Kidney (tissue), 14 donors: ENCODE data around the gene RPL18. TPM values are rescaled to one million over a fixed set of nuclear protein-coding genes. Genes with fewer than 3 reads are reported as not detected.

Experiments
- DNase-seq, 5 donors: peaks; one replicate each; pipeline ENCODE4 v3.0.0-alpha.2; 2013 to 2020
- FAIRE-seq: peaks from 2 replicates; lab custom pipeline; 2012; peaks lifted over from hg19 to GRCh38; lab: Jason Lieb, UNC
- H3K27ac ChIP-seq, 2 donors: one replicate each; pipeline ENCODE4 v1.7.0; 2013; ENCODE audit warnings: low read depth in 2 of 2, low read length in 2 of 2, inconsistent platforms in 1 of 2
- H3K27me3 ChIP-seq: one replicate; pipeline ENCODE4 v1.7.1; 2013; ENCODE audit warnings: low read length, inconsistent platforms; ENCODE audit not compliant: control insufficient read depth, insufficient read depth
- H3K36me3 ChIP-seq, 3 donors: one replicate each; pipeline versions ENCODE4 v1.7.0 to v1.7.1; 2013; ENCODE audit warnings: low read length in 3 of 3, control low read depth in 1 of 3, inconsistent platforms in 1 of 3; ENCODE audit not compliant: insufficient read depth in 3 of 3, control insufficient read depth in 2 of 3
- H3K4me1 ChIP-seq, 3 donors: one replicate each; pipeline versions ENCODE4 v1.7.0 to v1.7.1; 2013; ENCODE audit warnings: low read length in 3 of 3, inconsistent platforms in 1 of 3, low read depth in 1 of 3; ENCODE audit not compliant: control insufficient read depth in 2 of 3, insufficient read depth in 2 of 3
- H3K4me3 ChIP-seq, 3 donors: one replicate each; pipeline versions ENCODE4 v1.7.0 to v1.8.1; 2013; ENCODE audit warnings: low read length in 3 of 3, control low read depth in 1 of 3, inconsistent platforms in 1 of 3
- H3K9ac ChIP-seq, 3 donors: one replicate each; pipeline versions ENCODE4 v1.7.0 to v1.7.1; 2013; ENCODE audit warnings: low read length in 3 of 3, control low read depth in 1 of 3, inconsistent platforms in 1 of 3
- H3K9me3 ChIP-seq, 3 donors: one replicate each; pipeline versions ENCODE4 v1.7.0 to v1.7.1; 2013; ENCODE audit warnings: low read length in 3 of 3, control low read depth in 1 of 3, inconsistent platforms in 1 of 3; ENCODE audit not compliant: control insufficient read depth in 2 of 3, insufficient read depth in 1 of 3
- intact Hi-C: fragments of 100-400 bp; cut with DNase I; formaldehyde crosslinking; loops from one replicate; pipeline ENCODE4 v1.11.1; 2022
- polyA plus RNA-seq: library from polyadenylated mRNA; stranded (reverse); fragments of 350-450 nt; fragmentation: Illumina TruSeq; extraction: RNeasy Lipid Tissue Mini Kit (QIAGEN cat#74804); gene quantifications from one replicate; pipeline ENCODE4 v1.2.3, GENCODE V29; 2014; ENCODE audit warnings: low read depth, low replicate concordance; ENCODE audit not compliant: insufficient read depth
- total RNA-seq: library from RNA; stranded (reverse); fragmentation: NEBNext Ultra II Directional; extraction: Animal tissue kit (Norgen Biotek cat#: 25700); gene quantifications from one replicate; pipeline ENCODE4 v1.2.1, GENCODE V29; 2021
- TF ChIP-seq, protein P1 (sequence below): IDR thresholded peaks from 3 replicates; pipeline ENCODE4 v1.5.1; 2012; ENCODE audit warnings: mild to moderate bottlenecking, moderate library complexity, borderline replicate concordance; ENCODE audit not compliant: insufficient read depth; ENCODE audit errors: extremely low read depth
- donor health status: control.
- donor health status: control.
- donor health status: control.
- donor health status: control.
- donor health status: control.
- donor health status: DM: yes; HTN: yes; CAD: no.
- donor health status: Normal renal cell carcinoma (clear cell type).

RPL18 gene
- total and polyA plus RNA-seq, 2 donors from 2014 or later, result 986 to 1,596 TPM

DNA sequence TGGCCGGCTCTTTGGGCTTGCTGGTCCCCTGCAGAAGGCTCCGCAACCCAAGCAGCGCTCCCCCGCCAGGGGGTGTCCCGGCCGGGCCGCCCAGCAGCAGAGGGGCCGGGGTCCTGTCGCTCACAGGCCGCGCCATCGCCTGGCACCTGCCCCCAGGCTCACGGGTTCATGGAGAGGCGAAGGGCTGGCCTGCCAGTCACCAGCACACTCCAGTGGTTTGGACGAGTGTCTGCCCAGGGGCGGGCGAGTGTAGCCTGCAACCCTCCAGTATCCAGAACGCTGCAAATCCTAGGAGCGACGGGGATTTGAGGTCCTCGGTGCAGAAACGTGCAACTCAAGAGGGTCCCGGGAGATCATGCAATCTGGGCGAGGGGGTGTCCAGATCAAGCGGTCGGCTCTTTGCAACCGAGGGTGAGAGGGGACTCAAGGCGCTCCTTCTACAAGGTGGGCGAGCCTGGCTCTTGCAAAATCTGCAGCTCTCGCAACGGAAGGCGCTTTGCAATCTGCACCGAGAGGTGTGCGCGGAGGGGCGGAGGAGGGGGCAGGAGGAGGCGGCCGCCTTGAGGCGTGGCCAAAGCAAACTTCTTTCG lies 18.0 kb upstream of the RPL18 start, which contains the start of gene DBP:
TSS of gene DBP (minus strand) at position 521 of the 590 bp plus-strand sequence. CDS start at position 136, 385 bp downstream.
- intact Hi-C loops, result no loop called here
- TF ChIP-seq, protein P1, sequence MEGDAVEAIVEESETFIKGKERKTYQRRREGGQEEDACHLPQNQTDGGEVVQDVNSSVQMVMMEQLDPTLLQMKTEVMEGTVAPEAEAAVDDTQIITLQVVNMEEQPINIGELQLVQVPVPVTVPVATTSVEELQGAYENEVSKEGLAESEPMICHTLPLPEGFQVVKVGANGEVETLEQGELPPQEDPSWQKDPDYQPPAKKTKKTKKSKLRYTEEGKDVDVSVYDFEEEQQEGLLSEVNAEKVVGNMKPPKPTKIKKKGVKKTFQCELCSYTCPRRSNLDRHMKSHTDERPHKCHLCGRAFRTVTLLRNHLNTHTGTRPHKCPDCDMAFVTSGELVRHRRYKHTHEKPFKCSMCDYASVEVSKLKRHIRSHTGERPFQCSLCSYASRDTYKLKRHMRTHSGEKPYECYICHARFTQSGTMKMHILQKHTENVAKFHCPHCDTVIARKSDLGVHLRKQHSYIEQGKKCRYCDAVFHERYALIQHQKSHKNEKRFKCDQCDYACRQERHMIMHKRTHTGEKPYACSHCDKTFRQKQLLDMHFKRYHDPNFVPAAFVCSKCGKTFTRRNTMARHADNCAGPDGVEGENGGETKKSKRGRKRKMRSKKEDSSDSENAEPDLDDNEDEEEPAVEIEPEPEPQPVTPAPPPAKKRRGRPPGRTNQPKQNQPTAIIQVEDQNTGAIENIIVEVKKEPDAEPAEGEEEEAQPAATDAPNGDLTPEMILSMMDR, result no peak
- Histone ChIP-seq H3K9me3 (no peaks in the 10 kb centered on the region), H3K9ac (peak within 1 kb of the TSS; percentile 59 to 96 (median 91)), H3K4me3 (peak within 1 kb of the TSS; percentile 81 to 93 (median 85)), H3K27me3 (no peaks in the 10 kb centered on the region), H3K27ac (peak within 1 kb of the TSS; percentile 98 to 99), H3K4me1 (peaks cover 8 to 32% (median 29%) of the 10 kb centered on the region in 3 donors), H3K36me3 (peaks cover 0 to 2% (median 0%) of the 10 kb centered on the region in 3 donors)
- DNase-seq, result peak in 2 of 5 donors; percentile 77 to 92
- FAIRE-seq, result no peak

DNA sequence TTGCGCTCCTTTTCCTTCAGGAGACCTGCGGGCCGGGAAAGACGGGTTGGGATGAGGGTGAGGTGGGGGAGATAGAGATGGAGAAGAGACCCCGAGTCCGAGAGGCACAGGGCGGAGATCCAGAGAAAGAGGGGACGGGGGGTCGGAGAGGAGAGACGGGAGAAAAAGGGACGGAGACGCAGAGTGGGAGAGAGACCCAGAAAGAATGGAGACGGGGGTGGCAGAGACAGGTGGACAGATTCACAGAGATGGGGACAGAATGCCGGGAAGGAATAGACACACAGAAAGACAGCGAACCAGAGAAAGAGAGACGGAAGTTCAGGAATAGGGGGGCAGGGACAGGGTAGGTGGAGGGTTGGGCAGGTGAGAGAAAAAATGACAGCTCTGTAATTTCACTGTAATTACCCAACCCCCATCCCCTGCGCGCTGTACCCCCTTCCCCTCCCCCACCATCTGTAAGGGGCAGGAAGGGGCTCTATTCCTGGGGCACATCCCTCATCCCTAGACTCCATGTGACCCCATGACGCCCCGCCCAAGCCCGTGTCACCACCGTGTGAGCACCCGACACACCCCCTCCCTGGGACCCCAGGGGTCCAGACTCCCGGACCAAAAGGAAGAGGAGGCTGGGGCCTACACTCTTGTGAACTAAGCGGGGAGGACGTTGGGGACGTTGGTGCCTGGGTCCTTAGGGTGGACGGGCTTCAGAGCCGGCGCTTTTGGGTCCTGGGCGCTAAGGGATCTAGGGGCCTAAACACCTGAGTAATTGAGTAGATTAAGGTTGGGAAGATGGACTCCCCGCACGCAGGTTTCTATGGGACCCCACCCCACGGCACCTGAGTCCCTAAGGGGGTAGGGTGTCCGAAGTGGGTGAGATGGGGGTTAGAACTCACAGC lies 17.2 kb upstream of the RPL18 start:
- no peaks in the 10 kb centered on the region for H3K9me3 ChIP-seq
- TF ChIP-seq, protein P1, result no peak
- intact Hi-C loops, result no loop called here
- peaks cover 0 to 5% (median 3%) of the 10 kb centered on the region in 3 donors for H3K36me3 ChIP-seq
- peak overlapping the region; percentile 44 to 96 (median 80) for H3K9ac ChIP-seq
- peak in 3 of 5 donors; percentile 65 to 88 (median 87) for DNase-seq
- peaks cover 8 to 32% (median 30%) of the 10 kb centered on the region in 3 donors for H3K4me1 ChIP-seq
- peak overlapping the region; percentile 62 to 93 (median 78) for H3K4me3 ChIP-seq
- no peak for FAIRE-seq
- no peaks in the 10 kb centered on the region for H3K27me3 ChIP-seq
- peak overlapping the region; percentile 98 to 99 for H3K27ac ChIP-seq

DNA sequence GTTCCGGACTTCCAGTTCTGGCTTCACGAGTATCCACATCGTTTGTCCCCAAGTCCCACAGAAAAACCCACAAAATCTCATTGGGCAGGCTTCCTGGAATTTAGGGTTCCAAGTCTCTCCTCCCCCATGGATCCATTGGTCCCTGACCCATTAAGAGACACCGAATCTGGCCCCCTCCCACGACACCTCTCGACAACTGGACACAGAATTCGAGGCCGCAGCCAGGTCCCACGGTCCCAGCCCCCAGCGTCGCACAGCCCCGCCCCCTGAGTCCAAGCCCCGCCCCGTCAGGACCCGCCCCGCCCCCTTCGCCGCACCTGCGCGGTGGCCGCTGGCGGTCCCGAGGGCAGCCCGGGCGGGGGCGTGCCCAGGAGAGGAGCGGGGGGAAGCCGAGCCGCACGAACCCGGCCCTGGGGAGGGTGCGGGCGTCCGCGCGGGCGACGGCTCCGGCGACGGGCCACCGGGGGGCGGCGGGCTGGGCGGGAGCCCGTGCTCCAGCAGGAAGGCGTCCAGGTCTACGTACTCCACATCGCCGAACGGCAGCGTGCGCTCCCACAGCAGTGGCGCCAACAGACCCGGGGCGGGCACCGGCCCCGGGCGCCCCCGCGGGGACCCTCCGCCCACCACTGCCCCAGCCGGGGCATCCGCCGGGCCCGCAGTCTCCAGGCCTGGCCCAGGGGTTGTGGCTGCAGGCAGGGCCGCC lies 16.4 kb upstream of the RPL18 start:
- peak overlapping the region; percentile 98 to 99 for H3K27ac ChIP-seq
- FAIRE-seq (no peak), DNase-seq (peak; percentile 63 to 93 (median 78))
- peak overlapping the region; percentile 11 to 93 (median 62) for H3K4me3 ChIP-seq
- TF ChIP-seq, protein P1, result no peak
- peaks cover 0 to 6% (median 5%) of the 10 kb centered on the region in 3 donors for H3K36me3 ChIP-seq
- peak overlapping the region in 2 of 3 donors; percentile 34 to 96 for H3K9ac ChIP-seq
- H3K9me3 ChIP-seq, result no peaks in the 10 kb centered on the region
- intact Hi-C loops, result no loop called here
- H3K27me3 ChIP-seq, result no peaks in the 10 kb centered on the region
- H3K4me1 ChIP-seq, result peaks cover 8 to 34% (median 32%) of the 10 kb centered on the region in 3 donors
